GM19351 (cell line): ENCODE measurements around the gene RUNX3.

Experiments
- ATAC-seq: cut with Tn5 transposase; IDR thresholded peaks from one replicate; pipeline ENCODE4 v1.9.1; 2021; ENCODE audit warnings: mild to moderate bottlenecking, moderate library complexity; ENCODE audit not compliant: unreplicated experiment

Gene RUNX3

GRCh38 chr1:24866211-24867083 is 63.6 kb downstream of the RUNX3 start:
- ATAC-seq, result no peak

GRCh38 chr1:24865587-24865986 is 64.5 kb downstream of the RUNX3 start:
- no peak for ATAC-seq

GRCh38 chr1:24865168-24865567 is 64.9 kb downstream of the RUNX3 start:
- ATAC-seq, result no peak

- ATAC-seq, result no peak
Measured at GRCh38 chr1:24864370-24864777, 65.7 kb downstream of the RUNX3 start.

GRCh38 chr1:24862775-24863483 is 67.1 kb downstream of the RUNX3 start:
- ATAC-seq, result no peak

GRCh38 chr1:24861821-24862727 is 68.0 kb downstream of the RUNX3 start:
- no peak for ATAC-seq

GRCh38 chr1:24860841-24861240 is 69.2 kb downstream of the RUNX3 start:
- ATAC-seq, result no peak

GRCh38 chr1:24859063-24860010 is 70.7 kb downstream of the RUNX3 start:
- ATAC-seq, result no peak

- ATAC-seq, result no peak
Measured at GRCh38 chr1:24858277-24858676, 71.8 kb downstream of the RUNX3 start.

GRCh38 chr1:24857507-24858133 is 72.5 kb downstream of the RUNX3 start:
- ATAC-seq, result no peak

- no peak for ATAC-seq
Measured at GRCh38 chr1:24856787-24857506, 73.1 kb downstream of the RUNX3 start.

GRCh38 chr1:24855474-24855873 is 74.6 kb downstream of the RUNX3 start:
- no peak for ATAC-seq

- ATAC-seq, result no peak
Measured at GRCh38 chr1:24853649-24854048, 76.4 kb downstream of the RUNX3 start.

GRCh38 chr1:24850328-24850920 is 79.7 kb downstream of the RUNX3 start:
- ATAC-seq, result no peak

GRCh38 chr1:24849672-24850295 is 80.3 kb downstream of the RUNX3 start:
- ATAC-seq, result no peak
